ENCODE data around the gene KANSL1. TPM values are rescaled to one million over a fixed set of nuclear protein-coding genes. Genes with fewer than 3 reads are reported as not detected.

Gene KANSL1
- total and polyA plus RNA-seq, 2 donors (not counting 1 experiment from before 2014, with no cell fraction given), result 8.4 to 78.6 TPM

DNA sequence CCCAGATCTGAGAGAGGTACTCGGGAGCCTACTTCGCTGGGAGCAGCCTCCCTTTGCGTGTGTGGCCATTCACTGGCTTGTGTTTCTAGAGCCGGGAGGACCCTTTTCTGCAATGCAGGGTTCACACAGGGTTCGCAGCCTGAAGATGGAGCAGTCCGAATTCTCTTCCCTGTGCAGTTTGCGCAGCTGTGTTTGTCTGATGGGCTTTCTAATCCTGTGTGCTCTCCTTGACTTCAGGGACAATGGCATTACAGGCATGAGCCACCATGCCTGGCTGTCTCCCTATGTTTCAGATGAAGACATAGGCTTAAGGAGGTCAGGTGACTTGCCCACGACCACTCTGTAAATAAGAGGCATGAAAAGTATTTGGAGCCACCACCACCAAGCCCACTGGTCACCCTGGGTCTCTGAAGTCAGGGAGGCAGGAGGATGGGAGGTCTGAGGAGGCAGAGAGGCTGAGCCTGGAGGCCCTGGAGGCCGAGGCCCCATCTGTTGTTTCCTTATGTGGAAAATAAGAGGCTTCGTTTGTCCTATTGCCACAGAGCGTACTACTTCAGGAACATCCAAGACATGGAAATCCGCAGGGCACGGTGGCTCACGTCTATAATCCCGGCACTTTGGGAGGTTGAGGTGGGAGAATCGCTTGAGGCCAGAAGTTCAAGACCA, 199.1 kb downstream of the KANSL1 start:
- Histone ChIP-seq H4K20me1 (ENCODE audit: control insufficient read depth, extremely low read depth, insufficient read depth, low read length) (no peaks in the 10 kb centered on the region), H3K4me3 (replicated peaks in 1 of 4; ENCODE audit: control extremely low read depth in 1 of 4, insufficient read depth in 1 of 4, low read depth in 3 of 4, low read length in 4 of 4) (no peak overlapping the region), H3K4me2 (ENCODE audit: extremely low read depth, insufficient read depth, low read length) (no peak overlapping the region), H3K4me1 (ENCODE audit: control insufficient read depth, extremely low read depth, insufficient read depth, low read length) (no peaks in the 10 kb centered on the region), H2AFZ (ENCODE audit: low read length) (no peak overlapping the region), H3K9ac (ENCODE audit: insufficient read depth, low read length) (no peak overlapping the region), H3K27me3 (ENCODE audit: control insufficient read depth, insufficient read depth, low read length) (no peaks in the 10 kb centered on the region), H3K27ac (ENCODE audit: insufficient read depth, low read length) (no peak overlapping the region), H3K79me2 (ENCODE audit: control insufficient read depth, insufficient read depth, low read length) (no peaks in the 10 kb centered on the region), H3K36me3 (ENCODE audit: control insufficient read depth, insufficient read depth, low read length) (no peaks in the 10 kb centered on the region), H3K9me3 (ENCODE audit: control insufficient read depth, insufficient read depth, low read depth, low read length) (no peaks in the 10 kb centered on the region)
- DNase-seq (ENCODE audit: low read depth in 2 of 2), result no peak
- no peak for TF ChIP-seq EZH2 (IDR thresholded peaks at IDR 0.05; ENCODE audit: low read length, missing control alignments)

- no peak overlapping the region for H3K4me2 ChIP-seq (ENCODE audit: extremely low read depth, insufficient read depth, low read length)
- no peaks in the 10 kb centered on the region for H3K4me1 ChIP-seq (ENCODE audit: control insufficient read depth, extremely low read depth, insufficient read depth, low read length)
- no peak for DNase-seq (ENCODE audit: low read depth in 2 of 2)
- no peak overlapping the region for H3K4me3 ChIP-seq (replicated peaks in 1 of 4; ENCODE audit: control extremely low read depth in 1 of 4, insufficient read depth in 1 of 4, low read depth in 3 of 4, low read length in 4 of 4)
- no peak overlapping the region for H3K27ac ChIP-seq (ENCODE audit: insufficient read depth, low read length)
- H3K79me2 ChIP-seq (ENCODE audit: control insufficient read depth, insufficient read depth, low read length), result no peaks in the 10 kb centered on the region
- TF ChIP-seq CTCF (conservative IDR thresholded peaks at IDR 0.05 in 1 of 2, IDR thresholded peaks at IDR 0.05 in 1 of 2; ENCODE audit: low read depth in 1 of 2, low read length in 2 of 2), result no peak
- no peak for TF ChIP-seq EZH2 (IDR thresholded peaks at IDR 0.05; ENCODE audit: low read length, missing control alignments)
- H3K27me3 ChIP-seq (ENCODE audit: control insufficient read depth, insufficient read depth, low read length), result no peaks in the 10 kb centered on the region
- H4K20me1 ChIP-seq (ENCODE audit: control insufficient read depth, extremely low read depth, insufficient read depth, low read length), result no peaks in the 10 kb centered on the region
- H3K9ac ChIP-seq (ENCODE audit: insufficient read depth, low read length), result no peak overlapping the region
- no peaks in the 10 kb centered on the region for H3K36me3 ChIP-seq (ENCODE audit: control insufficient read depth, insufficient read depth, low read length)
- H3K9me3 ChIP-seq (ENCODE audit: control insufficient read depth, insufficient read depth, low read depth, low read length), result no peaks in the 10 kb centered on the region
- no peak overlapping the region for H2AFZ ChIP-seq (ENCODE audit: low read length)
Measured at GRCh38 chr17:45992904-45993303, 200.3 kb downstream of the KANSL1 start.

DNA sequence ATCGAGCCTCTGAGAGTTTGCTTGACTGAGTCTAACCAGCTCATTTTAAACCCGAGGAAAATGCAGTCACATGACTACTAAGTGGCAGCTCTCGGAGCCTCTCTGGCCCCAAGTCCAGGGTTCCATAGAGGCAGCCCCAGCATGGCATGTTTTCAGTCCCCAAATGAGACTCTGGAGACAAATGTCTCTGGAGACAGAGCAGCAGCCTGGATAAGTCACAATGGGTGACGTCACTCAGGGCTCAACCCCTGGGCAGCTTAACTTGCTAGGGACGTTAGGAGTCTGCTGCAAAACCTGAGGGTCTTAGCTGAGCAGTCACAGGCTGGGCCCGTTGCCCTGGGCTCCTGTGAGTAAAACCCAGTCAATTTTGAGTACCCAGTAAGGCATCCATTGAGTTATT, 201.1 kb downstream of the KANSL1 start:
- no peak overlapping the region for H3K27ac ChIP-seq (ENCODE audit: insufficient read depth, low read length)
- DNase-seq (ENCODE audit: low read depth in 2 of 2), result peak in 1 of 2 donors; percentile 17
- H3K79me2 ChIP-seq (ENCODE audit: control insufficient read depth, insufficient read depth, low read length), result no peaks in the 10 kb centered on the region
- H3K36me3 ChIP-seq (ENCODE audit: control insufficient read depth, insufficient read depth, low read length), result no peaks in the 10 kb centered on the region
- H3K9ac ChIP-seq (ENCODE audit: insufficient read depth, low read length), result no peak overlapping the region
- no peaks in the 10 kb centered on the region for H3K4me1 ChIP-seq (ENCODE audit: control insufficient read depth, extremely low read depth, insufficient read depth, low read length)
- TF ChIP-seq CTCF (conservative IDR thresholded peaks at IDR 0.05 in 1 of 2, IDR thresholded peaks at IDR 0.05 in 1 of 2; ENCODE audit: low read depth in 1 of 2, low read length in 2 of 2) (no peak), EZH2 (IDR thresholded peaks at IDR 0.05; ENCODE audit: low read length, missing control alignments) (no peak)
- no peak overlapping the region for H3K4me2 ChIP-seq (ENCODE audit: extremely low read depth, insufficient read depth, low read length)
- no peak overlapping the region for H2AFZ ChIP-seq (ENCODE audit: low read length)
- H4K20me1 ChIP-seq (ENCODE audit: control insufficient read depth, extremely low read depth, insufficient read depth, low read length), result no peaks in the 10 kb centered on the region
- no peaks in the 10 kb centered on the region for H3K27me3 ChIP-seq (ENCODE audit: control insufficient read depth, insufficient read depth, low read length)
- H3K9me3 ChIP-seq (ENCODE audit: control insufficient read depth, insufficient read depth, low read depth, low read length), result no peaks in the 10 kb centered on the region
- H3K4me3 ChIP-seq (replicated peaks in 1 of 4; ENCODE audit: control extremely low read depth in 1 of 4, insufficient read depth in 1 of 4, low read depth in 3 of 4, low read length in 4 of 4), result no peak overlapping the region

Measured in fibroblast of lung (primary cell).